ENCODE data around the gene CCN6.
A peak's percentile ranks its signal among the peaks of the same experiment; 100 is the strongest.
"Not testable (repeated sequence)": the region's sequence is repeated elsewhere in the genome, so short reads cannot be mapped to it uniquely, and the experiment has no call there.

CCN6 gene

GRCh38 chr6:112049026-112049799 lies 4.7 kb upstream of the CCN6 start:
- DNase-seq (ENCODE audit: low read depth in 3 of 3, low spot score in 1 of 3) = no peak

- no peak for DNase-seq (ENCODE audit: low read depth in 3 of 3, low spot score in 1 of 3)
Measured at GRCh38 chr6:112049996-112050395, 3.9 kb upstream of the CCN6 start.

- DNase-seq (ENCODE audit: low read depth in 3 of 3, low spot score in 1 of 3) = no peak
Measured at GRCh38 chr6:112050429-112050828, 3.5 kb upstream of the CCN6 start.

- not testable (repeated sequence) for DNase-seq (ENCODE audit: low read depth in 3 of 3, low spot score in 1 of 3)
Measured at GRCh38 chr6:112051251-112051740, 2.6 kb upstream of the CCN6 start.

- DNase-seq (ENCODE audit: low read depth in 3 of 3, low spot score in 1 of 3) = no peak
Measured at GRCh38 chr6:112054555-112055190, 769 bp downstream of the CCN6 start.

- DNase-seq (ENCODE audit: low read depth in 3 of 3, low spot score in 1 of 3) = no peak
Measured at GRCh38 chr6:112058243-112059032, 4.5 kb downstream of the CCN6 start.

GRCh38 chr6:112061605-112062004 lies 7.7 kb downstream of the CCN6 start:
- no peak for DNase-seq (ENCODE audit: low read depth in 3 of 3, low spot score in 1 of 3)

- DNase-seq (ENCODE audit: low read depth in 3 of 3, low spot score in 1 of 3) = no peak
Measured at GRCh38 chr6:112062966-112063365, 9.1 kb downstream of the CCN6 start.

GRCh38 chr6:112065426-112065986 lies 11.6 kb downstream of the CCN6 start:
- DNase-seq (ENCODE audit: low read depth in 3 of 3, low spot score in 1 of 3) = no peak

- no peak for DNase-seq (ENCODE audit: low read depth in 3 of 3, low spot score in 1 of 3)
Measured at GRCh38 chr6:112066606-112067005, 12.7 kb downstream of the CCN6 start.

- DNase-seq (ENCODE audit: low read depth in 3 of 3, low spot score in 1 of 3) = no peak
Measured at GRCh38 chr6:112081569-112081968, 27.7 kb downstream of the CCN6 start.

GRCh38 chr6:112085286-112086065 lies 31.6 kb downstream of the CCN6 start:
- DNase-seq (ENCODE audit: low read depth in 3 of 3, low spot score in 1 of 3) = no peak

GRCh38 chr6:112086744-112087135 lies 32.8 kb downstream of the CCN6 start:
- no peak for DNase-seq (ENCODE audit: low read depth in 3 of 3, low spot score in 1 of 3)

- DNase-seq (ENCODE audit: low read depth in 3 of 3, low spot score in 1 of 3) = peak; percentile 68 to 78 (median 71)
Measured at GRCh38 chr6:112087136-112087911, 33.4 kb downstream of the CCN6 start, which contains the start of the genes FAM229B and TUBE1. FAM229B (plus strand) TSS chr6:112087591; CDS start chr6:112099284, 11,693 bp downstream. TUBE1 (minus strand) TSS chr6:112087482; CDS start chr6:112087434, 48 bp downstream.

GRCh38 chr6:112087916-112088315 lies 34.0 kb downstream of the CCN6 start:
- no peak for DNase-seq (ENCODE audit: low read depth in 3 of 3, low spot score in 1 of 3)

- no peak for DNase-seq (ENCODE audit: low read depth in 3 of 3, low spot score in 1 of 3)
Measured at GRCh38 chr6:112096901-112097300, 43.0 kb downstream of the CCN6 start.

GRCh38 chr6:112100561-112100960 lies 46.7 kb downstream of the CCN6 start:
- DNase-seq (ENCODE audit: low read depth in 3 of 3, low spot score in 1 of 3) = no peak

- not testable (repeated sequence) for DNase-seq (ENCODE audit: low read depth in 3 of 3, low spot score in 1 of 3)
Measured at GRCh38 chr6:112106026-112106425, 52.1 kb downstream of the CCN6 start.

- no peak for DNase-seq (ENCODE audit: low read depth in 3 of 3, low spot score in 1 of 3)
Measured at GRCh38 chr6:112106562-112106961, 52.7 kb downstream of the CCN6 start.

GRCh38 chr6:112109262-112109661 lies 55.4 kb downstream of the CCN6 start:
- no peak for DNase-seq (ENCODE audit: low read depth in 3 of 3, low spot score in 1 of 3)
